ENCODE data around the gene PACS1.
"Not testable (repeated sequence)": the region's sequence is repeated elsewhere in the genome, so short reads cannot be mapped to it uniquely, and the experiment has no call there.

The PACS1 gene

DNA sequence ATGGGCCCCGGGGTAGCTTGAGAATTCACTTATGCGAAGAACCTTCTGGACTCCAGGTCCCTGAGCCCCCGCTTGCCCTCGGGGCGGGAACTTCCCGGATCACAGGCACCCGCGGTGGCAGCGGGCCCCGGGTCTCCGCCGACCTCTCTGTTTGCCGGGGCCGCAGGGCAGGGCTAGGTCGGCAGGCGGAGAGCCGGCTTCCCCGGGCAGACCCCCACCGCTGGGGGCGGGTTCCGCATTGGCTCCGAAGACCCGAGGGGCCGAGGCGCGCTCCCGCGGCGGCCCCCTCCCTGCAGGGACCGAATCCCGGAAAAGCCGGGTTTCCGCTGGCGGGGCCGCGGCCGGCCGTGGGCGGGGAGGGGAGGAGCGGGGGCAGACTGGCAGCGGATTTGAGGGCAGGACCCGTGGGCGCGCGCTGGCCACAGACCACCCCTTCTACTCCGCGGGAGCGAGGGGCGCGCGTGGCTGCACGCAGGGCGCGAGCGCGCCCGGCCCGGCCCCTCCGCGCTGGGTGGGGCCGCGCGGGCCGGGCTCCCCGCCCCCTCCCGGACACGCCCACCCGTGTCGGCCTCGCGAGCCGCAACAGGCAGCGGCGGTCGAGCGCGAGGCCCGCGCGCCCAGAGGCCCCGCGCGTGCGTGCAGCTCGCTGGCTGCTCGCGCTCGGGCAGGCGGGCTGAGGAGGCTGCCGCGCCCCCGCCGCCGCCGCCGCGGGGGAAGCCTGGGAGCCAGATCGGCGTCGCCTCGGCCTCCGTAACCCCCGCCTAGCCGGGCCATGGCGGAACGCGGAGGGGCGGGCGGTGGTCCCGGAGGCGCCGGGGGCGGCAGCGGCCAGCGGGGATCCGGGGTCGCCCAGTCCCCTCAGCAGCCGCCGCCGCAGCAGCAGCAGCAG, at the start of gene PACS1:
TSS of gene PACS1 (plus strand) at position 558 of the 889 bp plus-strand sequence. CDS start at position 773, 215 bp downstream.
- no peak for DNase-seq

DNA sequence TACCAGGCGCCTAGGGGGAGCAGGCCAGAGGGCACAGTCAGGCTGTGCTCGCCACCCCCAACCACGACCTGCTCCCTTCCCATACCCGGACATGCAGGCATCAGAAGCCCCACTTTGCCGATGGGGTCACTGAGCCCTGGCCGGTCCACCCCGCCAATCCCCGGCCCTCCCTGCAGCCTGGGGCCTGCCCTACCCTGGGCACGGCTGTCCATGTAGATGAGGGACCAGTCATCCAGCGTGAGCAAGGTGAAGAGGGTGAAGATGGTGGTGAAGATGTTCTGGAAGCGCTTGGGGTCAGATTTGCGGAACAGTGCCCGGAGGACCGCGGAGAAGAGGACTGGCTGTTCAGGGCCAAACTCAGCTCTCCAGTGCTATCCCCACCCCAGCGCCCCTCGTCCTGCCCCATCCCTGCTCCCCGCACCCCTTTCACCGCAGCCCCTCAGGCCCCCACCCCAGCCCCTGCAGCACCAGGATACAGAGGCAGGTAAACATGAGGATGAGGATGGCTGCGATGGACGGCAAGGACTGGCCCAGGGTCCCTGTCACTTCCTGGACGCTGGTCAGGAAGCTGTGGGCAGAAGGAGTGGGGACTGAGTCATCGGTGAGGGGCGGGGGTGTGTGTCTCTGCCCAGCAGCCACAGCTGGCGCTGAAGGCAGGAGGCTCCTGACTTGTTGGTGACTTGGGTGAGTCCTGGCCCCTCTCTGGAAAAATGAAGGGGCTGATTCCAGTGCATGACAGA, 49.3 kb upstream of the PACS1 start:
- DNase-seq = no peak

DNA sequence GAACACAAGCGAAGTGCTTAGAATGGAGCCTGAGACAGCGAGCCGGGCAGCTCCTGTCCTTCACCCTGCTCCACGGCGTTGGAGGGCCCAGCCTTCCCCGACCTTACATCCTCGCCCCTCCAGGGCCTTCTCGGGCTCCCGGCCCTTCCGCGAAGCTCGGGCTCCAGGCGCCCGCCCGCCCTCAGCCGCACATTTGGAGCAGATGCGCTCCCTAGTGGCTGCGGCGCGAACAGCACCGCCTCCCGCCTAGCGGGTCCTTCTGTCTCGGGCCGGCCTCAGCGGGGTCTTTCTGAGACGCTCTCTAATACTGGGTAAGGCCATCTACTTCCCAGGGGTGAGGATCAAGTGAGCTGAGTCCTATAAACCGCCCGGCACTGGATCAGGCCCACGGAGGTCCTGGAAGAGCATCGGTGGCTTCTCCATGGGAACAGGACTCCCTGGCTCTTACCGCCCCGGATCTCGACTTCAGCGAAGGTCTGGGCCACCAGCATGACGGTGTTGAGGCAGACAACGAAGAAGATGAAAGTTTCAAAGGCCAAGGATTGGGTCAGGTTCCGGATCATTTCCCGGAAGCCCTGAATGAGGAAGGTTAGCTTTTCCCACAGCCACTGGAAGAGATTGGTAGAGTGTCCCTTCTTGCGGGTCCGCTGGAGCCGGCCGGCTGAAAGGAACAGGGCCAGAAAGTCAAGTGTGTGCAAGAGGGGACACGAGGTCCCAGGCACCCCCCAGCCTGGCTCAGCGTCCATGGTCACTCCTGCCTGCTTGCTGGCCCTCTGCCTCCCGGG, 47.5 kb upstream of the PACS1 start:
- no peak for DNase-seq

DNA sequence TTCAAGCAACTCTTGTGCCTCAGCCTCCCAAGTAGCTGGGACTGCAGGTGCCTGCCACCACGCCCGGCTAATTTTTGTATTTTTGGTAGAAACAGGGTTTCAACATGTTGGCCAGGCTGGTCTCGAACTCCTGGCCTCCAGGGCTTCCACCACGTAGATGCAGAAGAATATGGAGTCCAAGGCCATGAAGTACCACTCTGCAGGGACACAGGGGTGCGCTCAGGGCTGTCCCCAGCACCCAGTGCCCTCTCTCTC, 47.0 kb upstream of the PACS1 start:
- not testable (repeated sequence) for DNase-seq

DNA sequence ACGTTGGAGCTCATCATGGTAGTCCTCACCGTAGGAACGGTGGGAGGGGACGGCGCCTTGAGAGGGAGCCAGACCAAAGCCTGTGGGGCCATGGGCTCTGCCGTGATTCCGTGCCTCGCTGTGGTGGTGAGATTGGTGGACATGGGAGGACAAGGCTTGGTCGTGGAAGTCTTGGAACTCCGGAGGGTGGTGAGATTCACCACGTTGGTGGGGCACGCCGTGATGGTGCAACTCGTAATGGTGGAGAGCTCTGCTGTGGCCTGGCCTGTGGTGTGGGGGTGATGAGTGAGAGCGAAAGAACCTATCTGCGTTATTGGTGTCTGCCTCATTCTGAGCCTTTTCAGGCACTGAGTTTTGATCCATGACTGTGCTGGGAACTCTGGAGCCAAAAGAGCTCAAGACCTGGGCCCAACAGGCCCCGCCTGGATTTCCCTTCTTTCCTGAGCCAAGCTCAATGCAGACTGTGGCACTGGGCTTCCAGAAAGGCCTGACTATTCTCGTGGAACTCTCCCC, 44.0 kb upstream of the PACS1 start, which contains the start of gene CATSPER1:
TSS of gene CATSPER1 (minus strand) at position 463 of the 513 bp plus-strand sequence. CDS start at position 363, 100 bp downstream.
- DNase-seq = no peak

DNA sequence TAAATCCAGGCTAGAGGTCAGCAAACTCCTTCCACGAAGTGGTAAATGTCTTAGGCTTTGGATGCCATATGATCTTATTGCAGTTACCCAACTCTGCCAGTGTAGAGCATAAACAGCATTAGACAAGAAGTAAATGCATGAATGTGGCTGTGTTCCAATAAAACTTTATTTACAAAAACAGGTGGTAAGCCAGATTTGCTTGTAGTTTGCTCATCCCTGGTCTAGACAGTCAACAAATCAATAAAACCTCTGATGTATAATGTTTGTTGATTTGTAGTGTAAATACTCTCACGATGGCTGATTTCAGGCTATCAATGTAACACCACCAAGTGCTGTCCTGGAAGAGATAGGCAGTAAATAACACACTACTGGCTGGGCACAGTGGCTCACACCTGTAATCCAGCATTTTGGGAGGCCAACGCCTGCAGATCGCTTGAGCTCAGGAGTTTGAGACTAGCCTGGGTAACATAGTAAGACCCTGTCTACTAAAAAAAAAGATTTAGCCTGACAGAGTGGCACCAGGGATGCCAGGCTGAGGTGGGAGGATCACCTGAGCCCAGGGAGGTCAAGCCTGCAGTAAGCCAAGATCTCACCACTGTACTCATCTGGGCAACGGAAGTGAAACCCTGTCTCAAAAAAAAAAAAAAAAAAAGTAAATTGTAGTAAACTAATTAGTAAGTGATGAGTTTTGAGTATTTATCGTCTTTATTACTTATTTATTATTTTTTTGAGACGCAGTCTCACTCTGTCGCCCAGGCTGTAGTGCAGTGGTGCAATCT, 36.9 kb upstream of the PACS1 start:
- DNase-seq = no peak

DNA sequence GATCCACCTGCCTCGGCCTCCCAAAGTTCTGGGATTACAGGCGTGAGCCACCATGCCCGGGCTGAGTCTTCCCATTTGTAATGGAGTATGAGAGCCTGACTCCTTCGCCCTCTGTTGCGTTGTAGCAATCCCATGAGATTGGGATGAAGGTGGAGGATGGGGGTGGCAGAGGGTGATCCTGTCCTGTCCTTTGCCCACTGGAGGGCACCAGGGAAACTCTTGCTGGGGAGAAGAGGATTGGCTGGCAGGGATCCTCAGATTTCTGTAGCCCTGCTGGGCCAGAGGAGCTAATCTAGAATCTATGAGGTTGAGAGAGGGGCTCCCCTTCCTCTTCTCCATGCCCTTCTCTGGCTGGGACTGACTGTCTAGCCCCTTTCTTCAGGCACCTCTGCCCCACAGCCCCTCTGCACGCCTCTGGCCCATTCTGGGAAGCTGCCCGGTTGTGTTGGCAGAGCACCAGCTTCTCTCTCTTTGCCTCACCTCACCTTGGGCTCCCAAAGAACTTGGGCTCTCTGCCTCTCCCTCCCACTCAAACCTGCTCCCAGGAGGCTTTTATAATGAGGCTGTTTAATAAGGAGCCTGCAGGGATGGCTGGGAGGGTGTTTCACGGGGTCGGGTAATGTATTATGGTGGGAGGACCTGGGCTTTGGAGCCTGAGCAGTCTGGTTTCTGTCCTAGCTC, 34.3 kb upstream of the PACS1 start:
- no peak for DNase-seq

DNA sequence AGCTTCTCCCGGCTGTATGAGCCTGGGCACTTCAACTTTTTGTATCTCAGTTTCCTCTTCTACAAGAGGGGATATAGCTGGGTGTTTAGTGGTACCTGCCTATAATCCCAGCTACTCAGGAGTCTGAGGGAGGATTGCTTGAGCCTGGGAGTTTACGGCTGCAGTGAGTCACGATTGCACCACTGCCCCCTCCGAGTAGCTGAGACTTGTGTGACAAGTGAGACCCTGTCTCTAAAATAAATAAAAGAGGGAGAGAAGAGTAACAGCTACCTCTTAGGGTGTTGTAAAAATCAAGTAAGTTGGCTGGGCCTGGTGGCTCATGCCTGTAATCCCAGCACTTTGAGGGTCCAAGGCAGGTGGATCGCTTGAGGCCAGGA, 33.8 kb upstream of the PACS1 start:
- DNase-seq = no peak

DNA sequence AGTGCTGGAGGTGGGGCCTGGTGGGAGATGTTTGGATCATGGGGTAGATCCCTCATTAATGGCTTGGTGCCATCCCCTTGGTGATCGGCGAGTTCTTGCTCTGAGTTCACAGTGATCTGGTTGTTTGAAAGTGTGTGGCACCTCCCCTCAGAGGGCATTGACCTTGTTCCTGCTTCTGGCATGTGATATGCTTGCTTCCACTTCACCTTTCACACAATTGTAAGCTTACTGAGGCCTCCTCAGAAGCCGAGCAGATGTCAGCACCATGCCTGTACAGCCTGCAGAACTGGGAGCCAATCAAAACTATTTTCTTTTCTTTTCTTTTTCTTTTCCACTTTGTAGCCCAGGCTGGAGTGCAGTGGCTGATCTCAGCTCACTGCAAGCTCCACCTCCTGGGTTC, 32.7 kb upstream of the PACS1 start:
- no peak for DNase-seq

DNA sequence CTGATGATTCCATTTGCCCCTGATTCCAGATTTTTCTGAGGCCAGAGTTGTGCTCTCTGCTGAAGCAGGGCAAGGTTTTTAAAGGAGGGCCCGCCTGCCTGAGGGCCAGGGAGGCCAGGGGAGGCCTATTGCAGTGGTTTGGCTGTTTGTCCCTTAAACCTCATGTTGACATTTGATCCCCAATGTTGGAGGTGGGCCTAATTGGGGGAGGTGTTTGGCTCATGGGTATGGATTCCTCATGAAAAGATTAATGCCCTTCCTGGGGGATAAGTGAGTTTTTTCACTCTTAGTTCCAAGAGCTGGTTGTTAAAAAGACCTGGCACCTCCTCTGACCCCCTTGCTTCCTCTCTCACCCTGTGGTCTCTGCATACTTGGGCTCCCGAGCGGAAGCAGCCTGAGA, 30.3 kb upstream of the PACS1 start:
- DNase-seq = no peak

DNA sequence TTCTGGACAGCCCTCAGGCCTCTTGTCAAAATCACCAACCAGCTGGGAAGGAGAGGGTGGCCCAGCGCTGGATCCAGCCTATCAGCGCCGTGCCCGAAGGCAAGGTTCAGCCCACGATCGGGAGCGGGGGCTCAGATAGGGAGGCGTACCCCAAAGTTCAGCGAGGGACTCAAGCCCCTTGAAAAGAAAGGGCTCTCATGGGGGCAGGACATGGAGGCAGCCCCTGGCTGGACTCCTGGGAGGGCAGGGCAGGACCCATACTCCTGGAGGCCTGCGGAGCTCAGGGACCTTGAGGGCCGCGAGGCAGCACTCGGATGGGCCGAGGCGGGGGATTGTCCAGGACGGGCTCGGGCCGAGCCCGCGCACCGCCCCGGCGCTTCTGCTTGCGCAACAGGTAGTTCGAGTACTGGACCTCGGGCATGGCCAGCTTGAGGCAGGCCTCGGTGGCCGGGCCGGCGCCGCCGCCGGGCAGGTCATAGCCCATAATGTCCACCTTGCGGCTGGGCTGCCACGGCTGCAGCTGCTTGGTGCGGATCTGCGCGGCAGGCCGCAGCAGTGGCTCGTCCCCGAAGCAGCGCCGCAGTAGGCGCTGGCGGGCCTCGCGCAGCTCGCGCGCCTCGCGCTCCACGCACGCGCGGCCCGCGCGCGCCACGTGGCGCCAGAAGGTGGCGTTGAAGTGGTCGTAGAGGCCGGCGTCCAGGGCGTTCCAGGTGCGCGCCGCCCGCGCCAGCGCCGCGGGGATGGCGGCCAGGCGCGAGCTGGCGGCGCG, 27.7 kb upstream of the PACS1 start:
- DNase-seq = no peak

DNA sequence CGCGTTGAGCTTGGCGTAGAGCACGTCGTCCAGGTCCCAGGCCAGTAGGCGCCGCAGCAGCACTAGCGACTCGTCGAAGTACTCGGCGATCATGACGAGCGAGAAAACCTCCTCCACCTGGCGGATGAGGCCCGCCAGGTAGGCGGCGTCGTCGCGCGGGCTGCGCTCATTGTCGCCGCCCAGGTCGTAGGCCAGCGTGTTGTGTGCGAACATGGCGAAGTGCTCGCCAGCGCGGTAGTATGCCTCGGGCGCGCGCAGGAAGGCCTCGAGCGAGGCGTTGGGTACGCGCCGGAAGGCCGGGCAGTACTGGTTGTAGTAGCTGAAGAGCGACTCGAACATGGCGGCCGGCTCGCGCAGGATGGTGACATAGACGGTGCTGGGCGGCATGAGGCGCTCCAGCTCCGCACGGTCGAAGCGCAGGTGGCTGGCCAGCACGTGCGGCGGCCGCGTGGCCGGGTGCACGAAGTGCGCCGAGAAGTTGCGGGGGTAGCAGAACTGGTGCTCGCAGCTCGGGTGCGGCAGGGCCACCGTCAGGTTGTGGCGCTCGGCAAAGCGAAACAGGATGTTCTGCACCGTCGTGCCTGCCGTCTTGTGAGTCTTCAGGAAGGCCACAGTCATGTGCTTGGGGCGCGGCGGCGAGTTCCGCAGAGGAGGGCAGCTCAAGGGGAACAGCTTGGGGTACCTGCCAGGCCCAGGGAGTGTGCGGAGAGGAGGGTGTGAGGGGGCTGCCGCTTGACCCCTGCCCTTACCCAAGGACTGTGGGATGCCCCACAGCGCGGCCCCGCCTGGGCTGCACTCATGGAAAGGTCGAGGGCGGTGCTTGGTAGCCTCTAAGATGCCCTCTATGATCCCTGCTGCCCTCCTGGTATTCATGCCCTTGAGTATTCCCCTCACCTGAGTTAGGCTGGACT, 26.8 kb upstream of the PACS1 start:
- DNase-seq = no peak

DNA sequence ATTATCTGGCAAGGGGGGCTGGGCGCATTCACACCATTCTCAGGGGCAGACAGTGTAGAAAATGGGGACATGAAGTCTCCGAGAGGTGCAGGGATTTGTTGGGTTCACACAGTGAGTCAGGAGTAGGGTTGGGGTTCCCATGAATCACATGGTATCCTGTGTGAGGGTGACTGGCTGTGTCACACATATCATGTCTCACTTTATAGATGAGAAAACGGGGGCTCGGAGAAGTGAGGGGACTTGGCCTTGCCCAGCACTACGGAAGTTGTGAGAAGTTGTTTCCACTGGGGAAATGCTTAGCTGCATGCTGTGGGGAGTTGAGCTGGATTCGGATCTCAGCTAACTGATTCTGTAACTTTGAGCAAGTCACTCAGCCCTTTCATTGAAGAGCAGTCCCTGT, 25.3 kb upstream of the PACS1 start:
- no peak for DNase-seq

DNA sequence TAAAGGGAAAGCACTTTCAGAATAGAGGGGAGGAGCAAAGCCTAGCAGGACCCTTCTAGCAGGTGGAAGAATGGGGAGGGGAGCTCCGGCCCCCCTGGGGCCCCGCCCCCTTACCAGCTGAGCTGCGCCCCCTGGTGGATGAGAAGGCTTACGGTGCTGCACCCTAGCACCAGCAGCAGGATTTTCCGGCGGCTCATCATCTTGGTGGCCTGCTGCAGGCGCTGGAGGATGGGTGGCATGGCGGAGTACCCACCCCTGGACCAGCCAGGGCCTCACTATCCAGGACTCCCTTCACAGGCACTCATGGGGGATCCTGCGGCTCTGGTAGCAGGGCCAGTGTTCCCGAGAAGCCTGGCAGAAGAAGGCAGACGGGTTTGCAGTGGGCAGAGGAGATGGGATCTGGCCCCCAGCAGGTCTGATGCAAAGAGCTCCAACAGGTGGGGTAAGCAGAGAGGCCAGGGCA, 24.9 kb upstream of the PACS1 start:
- no peak for DNase-seq

DNA sequence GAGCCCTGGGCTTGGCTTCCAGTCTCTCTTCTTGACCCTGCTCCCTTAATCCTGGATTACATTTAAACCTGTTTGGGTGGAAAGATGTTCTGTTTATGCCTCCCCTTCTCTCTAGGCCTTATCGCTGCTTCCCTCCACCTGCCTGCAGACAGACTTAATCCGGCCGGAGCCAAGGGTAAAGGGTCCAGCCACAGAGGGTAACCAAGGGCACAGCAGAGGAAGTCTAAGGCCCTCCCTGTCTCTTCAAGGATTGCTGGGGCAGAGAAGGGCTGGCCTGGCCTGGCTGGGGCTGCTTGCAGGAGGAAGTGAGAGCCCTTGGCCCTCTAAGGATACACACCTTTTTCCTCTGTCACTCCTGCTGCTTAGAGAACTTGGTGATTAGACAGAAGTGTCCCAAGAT, 23.2 kb upstream of the PACS1 start:
- DNase-seq = no peak

DNA sequence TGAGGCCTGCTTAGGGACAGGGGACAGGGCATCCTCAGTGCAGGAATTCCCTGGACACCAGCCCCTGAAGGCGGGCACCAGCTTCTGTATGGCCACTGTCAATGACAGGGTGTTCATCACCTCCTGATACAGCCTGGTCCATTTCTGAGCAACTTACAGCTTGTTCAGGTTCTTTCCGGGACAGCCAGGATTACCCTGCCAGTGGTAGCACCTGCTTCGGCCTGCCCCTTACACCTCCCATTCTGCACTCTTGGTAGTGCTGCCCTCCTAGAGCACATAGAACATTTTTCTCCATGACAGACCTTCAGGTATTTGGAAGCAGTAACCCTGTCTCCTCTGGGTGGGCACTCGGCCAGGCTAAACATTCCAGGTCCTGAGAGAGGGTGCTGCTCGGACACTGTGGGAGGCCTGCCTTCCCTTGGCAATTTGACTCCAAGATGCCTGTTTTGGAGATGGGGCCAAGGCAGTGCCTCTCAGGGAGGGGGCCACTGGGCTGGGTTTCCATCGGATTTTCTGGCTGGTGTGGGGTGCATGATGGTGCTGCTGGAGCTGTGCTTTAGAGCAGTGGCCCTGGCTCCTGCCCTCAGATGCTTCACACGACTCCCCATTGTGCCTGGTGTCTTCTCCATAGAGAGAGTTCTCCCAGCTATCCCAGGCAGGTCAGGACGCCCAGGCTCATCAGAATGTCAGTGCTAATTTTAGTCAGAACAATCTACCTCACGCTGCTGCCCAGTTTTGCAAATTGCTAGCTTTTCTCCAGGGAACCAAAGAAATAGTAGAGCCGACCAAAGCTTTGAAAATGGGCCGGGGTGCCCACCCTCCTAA, 22.3 kb upstream of the PACS1 start:
- DNase-seq = no peak

DNA sequence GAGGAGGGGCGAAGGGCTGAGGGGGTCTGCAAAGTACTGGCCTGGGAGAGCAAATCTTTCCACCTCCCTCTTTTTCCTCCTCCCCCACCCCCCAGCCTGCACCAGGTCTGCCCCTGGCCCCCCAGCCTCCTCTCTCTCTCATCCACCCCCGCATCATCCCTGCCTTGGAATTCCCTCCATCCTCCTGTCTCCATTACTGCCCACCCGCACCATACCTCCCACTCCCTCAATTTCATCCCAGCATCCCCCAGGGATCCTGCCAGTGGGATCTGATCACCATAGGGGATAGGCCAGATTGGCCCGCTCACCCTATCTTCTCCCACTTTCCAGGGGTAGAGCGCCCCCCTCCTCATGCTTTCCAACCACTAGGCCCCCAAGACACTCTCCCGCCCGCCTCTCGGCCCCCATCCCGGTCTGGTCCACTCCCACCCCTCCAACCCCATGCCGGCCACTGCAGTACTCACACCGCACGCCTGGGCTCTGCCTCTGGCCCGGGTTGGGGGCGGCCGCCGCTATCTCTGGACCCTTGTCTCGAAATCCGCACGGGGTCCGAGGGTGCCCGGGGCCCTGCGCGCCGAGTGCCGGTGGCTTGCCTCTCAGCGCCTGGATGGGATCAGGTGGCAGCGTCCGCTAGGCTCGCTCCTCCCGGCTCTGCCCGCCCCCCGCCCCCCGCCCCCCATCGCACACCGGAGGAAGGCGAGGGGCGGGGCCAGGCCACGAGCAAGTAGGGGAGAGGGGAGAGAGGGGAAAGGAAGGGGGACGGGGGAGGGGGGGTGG, 21.3 kb upstream of the PACS1 start, which contains the start of gene GAL3ST3:
TSS of gene GAL3ST3 (minus strand) at position 615 of the 777 bp plus-strand sequence. CDS start 3,746 bp downstream, outside the sequence.
- DNase-seq = no peak
